Activated B cell treated with CpG ODN at 0.5 μM for 24 hours (primary cell): ENCODE results near the gene LYL1. TPM values are rescaled to one million over a fixed set of nuclear protein-coding genes. Genes with fewer than 3 reads are reported as not detected.

Experiments used
- ATAC-seq: fragments of 200-7000 bp; cut with Tn5 transposase; one replicate; pipeline ENCODE4 v1.10.0; 2021; ENCODE audit warnings: low read depth, mild to moderate bottlenecking, moderate library complexity
- CTCF ChIA-PET: fragments of 350-600 bp; sonication (Branson Sonifier 250); formaldehyde crosslinking; loops from one replicate; lab custom pipeline; 2021; ENCODE audit warnings: antibody characterized with exemption; lab: Charles Lee
- POLR2A ChIA-PET: fragments of 350-600 bp; sonication (Branson Sonifier 250); formaldehyde crosslinking; loops from one replicate; lab custom pipeline; 2021; ENCODE audit warnings: antibody characterized with exemption; lab: Charles Lee
- DNase-seq: peaks from one replicate; pipeline ENCODE4 v3.0.0; 2022
- H3K27ac Mint-ChIP-seq: one replicate; pipeline ENCODE4 v1.8.0; 2020; ENCODE audit warnings: mixed read lengths
- H3K27me3 Mint-ChIP-seq: one replicate; pipeline ENCODE4 v1.8.0; 2021; ENCODE audit warnings: mixed read lengths
- H3K36me3 Mint-ChIP-seq: one replicate; pipeline ENCODE4 v1.8.0; 2021; ENCODE audit warnings: low read depth, mixed read lengths
- H3K4me1 Mint-ChIP-seq: one replicate; pipeline ENCODE4 v1.8.0; 2021; ENCODE audit warnings: mixed read lengths
- H3K4me3 Mint-ChIP-seq: one replicate; pipeline ENCODE4 v1.8.0; 2020; ENCODE audit warnings: mild to moderate bottlenecking, mixed read lengths
- H3K9me3 Mint-ChIP-seq: one replicate; pipeline ENCODE4 v1.8.0; 2020; ENCODE audit warnings: mixed read lengths
- intact Hi-C: fragments of 100-400 bp; cut with micrococcal nuclease; formaldehyde crosslinking; loops from one replicate; pipeline ENCODE4 v1.15.1; 2024
- total RNA-seq: library from RNA; stranded (reverse); gene quantifications from 2 replicates; pipeline ENCODE4 v1.2.3, GENCODE V29; 2022
- TF ChIP-seq, protein P1 (sequence below): fragments of 200-600 bp; IDR thresholded peaks from one replicate; pipeline ENCODE4 v1.8.0; 2022; ENCODE audit warnings: antibody characterized with exemption, mild to moderate bottlenecking

LYL1 gene
- total RNA-seq, 1 donor from 2014 or later = 74.8 TPM

DNA sequence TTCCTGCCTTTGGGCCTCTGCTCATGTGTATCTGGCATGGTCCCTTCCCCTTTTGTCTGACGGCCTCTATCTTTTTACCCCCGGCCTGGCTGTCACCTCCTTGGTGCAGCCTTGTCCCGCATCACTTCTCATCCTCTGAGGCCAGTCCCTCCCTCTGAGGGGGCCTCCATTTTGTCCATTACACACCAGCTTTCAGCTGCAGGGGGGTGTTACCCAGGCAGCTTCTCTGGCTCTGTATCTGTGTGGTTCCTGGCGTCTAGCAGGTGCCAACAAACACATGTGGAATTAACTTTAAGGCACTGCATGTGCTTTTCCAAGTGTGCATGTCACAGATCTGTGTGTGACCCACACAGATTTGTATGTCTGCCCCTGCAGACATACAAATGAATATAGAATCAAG, 52.4 kb downstream of the LYL1 start:
- ChIA-PET POLR2A (no interaction called here), CTCF (interaction anchor here (1.2 kb wide), 1 partner anchor 11 kb away, joined by 3 read pairs; no protein-coding TSS in a partner anchor)
- no peaks in the 10 kb centered on the region for H3K9me3 Mint-ChIP-seq
- no peaks in the 10 kb centered on the region for H3K36me3 Mint-ChIP-seq
- TF ChIP-seq, protein P1, sequence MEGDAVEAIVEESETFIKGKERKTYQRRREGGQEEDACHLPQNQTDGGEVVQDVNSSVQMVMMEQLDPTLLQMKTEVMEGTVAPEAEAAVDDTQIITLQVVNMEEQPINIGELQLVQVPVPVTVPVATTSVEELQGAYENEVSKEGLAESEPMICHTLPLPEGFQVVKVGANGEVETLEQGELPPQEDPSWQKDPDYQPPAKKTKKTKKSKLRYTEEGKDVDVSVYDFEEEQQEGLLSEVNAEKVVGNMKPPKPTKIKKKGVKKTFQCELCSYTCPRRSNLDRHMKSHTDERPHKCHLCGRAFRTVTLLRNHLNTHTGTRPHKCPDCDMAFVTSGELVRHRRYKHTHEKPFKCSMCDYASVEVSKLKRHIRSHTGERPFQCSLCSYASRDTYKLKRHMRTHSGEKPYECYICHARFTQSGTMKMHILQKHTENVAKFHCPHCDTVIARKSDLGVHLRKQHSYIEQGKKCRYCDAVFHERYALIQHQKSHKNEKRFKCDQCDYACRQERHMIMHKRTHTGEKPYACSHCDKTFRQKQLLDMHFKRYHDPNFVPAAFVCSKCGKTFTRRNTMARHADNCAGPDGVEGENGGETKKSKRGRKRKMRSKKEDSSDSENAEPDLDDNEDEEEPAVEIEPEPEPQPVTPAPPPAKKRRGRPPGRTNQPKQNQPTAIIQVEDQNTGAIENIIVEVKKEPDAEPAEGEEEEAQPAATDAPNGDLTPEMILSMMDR = no peak
- H3K27me3 Mint-ChIP-seq = peaks cover 22% of the 10 kb centered on the region
- H3K4me3 Mint-ChIP-seq = no peak overlapping the region
- ATAC-seq (no peak), DNase-seq (no peak)
- H3K27ac Mint-ChIP-seq = no peak overlapping the region
- intact Hi-C loops = no loop called here
- peaks cover 5% of the 10 kb centered on the region for H3K4me1 Mint-ChIP-seq

Other genes starting within 250 kb of the LYL1 start
- 26.5 and 27.2 TPM in 2 replicates for gene DNASE2, start 221.4 kb downstream of the LYL1 start, total RNA-seq
- 0.12 TPM in 1 of 2 replicates, not detected in the other for gene KLF1, start 215.7 kb downstream of the LYL1 start, total RNA-seq
- gene GCDH, start 211.7 kb downstream of the LYL1 start, total RNA-seq = 62.3 and 73.9 TPM in 2 replicates
- gene SYCE2, start 183.6 kb downstream of the LYL1 start, total RNA-seq = 0.49 TPM in 1 of 2 replicates, not detected in the other
- 76.1 and 76.8 TPM in 2 replicates for gene FARSA, start 169.1 kb downstream of the LYL1 start, total RNA-seq
- 721 and 802 TPM in 2 replicates for gene CALR, start 164.2 kb downstream of the LYL1 start, total RNA-seq
- 106 and 112 TPM in 2 replicates for gene RAD23A, start 157.0 kb downstream of the LYL1 start, total RNA-seq
- gene GADD45GIP1, start 145.6 kb downstream of the LYL1 start, total RNA-seq = 16.7 and 19.6 TPM in 2 replicates
- not detected in 2 replicates for gene DAND5, start 133.3 kb downstream of the LYL1 start, total RNA-seq
- gene NFIX, start 107.4 kb downstream of the LYL1 start, total RNA-seq = 2.6 and 2.7 TPM in 2 replicates
- gene TRMT1, start 13.9 kb upstream of the LYL1 start, total RNA-seq = 111 and 113 TPM in 2 replicates
- gene NACC1, start 15.4 kb upstream of the LYL1 start, total RNA-seq = 62.1 and 68.8 TPM in 2 replicates
- gene STX10, start 47.5 kb upstream of the LYL1 start, total RNA-seq = 41.7 and 43.6 TPM in 2 replicates
- 116 and 119 TPM in 2 replicates for gene IER2, start 47.6 kb upstream of the LYL1 start, total RNA-seq